ENCODE data around the gene WNK1. TPM values are rescaled to one million over a fixed set of nuclear protein-coding genes. Genes with fewer than 3 reads are reported as not detected.

Gene WNK1
- total RNA-seq, 1 donor from 2014 or later: 150 TPM

DNA sequence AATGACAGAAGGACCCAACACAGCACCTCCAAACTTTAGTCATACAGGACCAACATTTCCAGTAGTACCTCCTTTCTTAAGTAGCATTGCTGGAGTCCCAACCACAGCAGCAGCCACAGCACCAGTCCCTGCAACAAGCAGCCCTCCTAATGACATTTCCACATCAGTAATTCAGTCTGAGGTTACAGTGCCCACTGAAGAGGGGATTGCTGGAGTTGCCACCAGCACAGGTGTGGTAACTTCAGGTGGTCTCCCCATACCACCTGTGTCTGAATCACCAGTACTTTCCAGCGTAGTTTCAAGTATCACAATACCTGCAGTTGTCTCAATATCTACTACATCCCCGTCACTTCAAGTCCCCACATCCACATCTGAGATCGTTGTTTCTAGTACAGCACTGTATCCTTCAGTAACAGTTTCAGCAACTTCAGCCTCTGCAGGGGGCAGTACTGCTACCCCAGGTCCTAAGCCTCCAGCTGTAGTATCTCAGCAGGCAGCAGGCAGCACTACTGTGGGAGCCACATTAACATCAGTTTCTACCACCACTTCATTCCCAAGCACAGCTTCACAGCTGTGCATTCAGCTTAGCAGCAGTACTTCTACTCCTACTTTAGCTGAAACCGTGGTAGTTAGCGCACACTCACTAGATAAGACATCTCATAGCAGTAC, 132.5 kb downstream of the WNK1 start:
- Mint-ChIP-seq H3K27me3 (ENCODE audit: low read depth) (no peaks in the 10 kb centered on the region), H3K9me3 (no peaks in the 10 kb centered on the region), H3K4me1 (no peaks in the 10 kb centered on the region), H3K4me3 (no peak overlapping the region), H3K36me3 (peaks cover 49% of the 10 kb centered on the region), H3K27ac (no peak overlapping the region)
- TF ChIP-seq, protein P1, sequence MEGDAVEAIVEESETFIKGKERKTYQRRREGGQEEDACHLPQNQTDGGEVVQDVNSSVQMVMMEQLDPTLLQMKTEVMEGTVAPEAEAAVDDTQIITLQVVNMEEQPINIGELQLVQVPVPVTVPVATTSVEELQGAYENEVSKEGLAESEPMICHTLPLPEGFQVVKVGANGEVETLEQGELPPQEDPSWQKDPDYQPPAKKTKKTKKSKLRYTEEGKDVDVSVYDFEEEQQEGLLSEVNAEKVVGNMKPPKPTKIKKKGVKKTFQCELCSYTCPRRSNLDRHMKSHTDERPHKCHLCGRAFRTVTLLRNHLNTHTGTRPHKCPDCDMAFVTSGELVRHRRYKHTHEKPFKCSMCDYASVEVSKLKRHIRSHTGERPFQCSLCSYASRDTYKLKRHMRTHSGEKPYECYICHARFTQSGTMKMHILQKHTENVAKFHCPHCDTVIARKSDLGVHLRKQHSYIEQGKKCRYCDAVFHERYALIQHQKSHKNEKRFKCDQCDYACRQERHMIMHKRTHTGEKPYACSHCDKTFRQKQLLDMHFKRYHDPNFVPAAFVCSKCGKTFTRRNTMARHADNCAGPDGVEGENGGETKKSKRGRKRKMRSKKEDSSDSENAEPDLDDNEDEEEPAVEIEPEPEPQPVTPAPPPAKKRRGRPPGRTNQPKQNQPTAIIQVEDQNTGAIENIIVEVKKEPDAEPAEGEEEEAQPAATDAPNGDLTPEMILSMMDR (IDR thresholded peaks at IDR 0.05; ENCODE audit: unreplicated experiment): no peak
- DNase-seq (ENCODE audit: low spot score in 2 of 2, unreplicated experiment in 2 of 2): no peak

DNA sequence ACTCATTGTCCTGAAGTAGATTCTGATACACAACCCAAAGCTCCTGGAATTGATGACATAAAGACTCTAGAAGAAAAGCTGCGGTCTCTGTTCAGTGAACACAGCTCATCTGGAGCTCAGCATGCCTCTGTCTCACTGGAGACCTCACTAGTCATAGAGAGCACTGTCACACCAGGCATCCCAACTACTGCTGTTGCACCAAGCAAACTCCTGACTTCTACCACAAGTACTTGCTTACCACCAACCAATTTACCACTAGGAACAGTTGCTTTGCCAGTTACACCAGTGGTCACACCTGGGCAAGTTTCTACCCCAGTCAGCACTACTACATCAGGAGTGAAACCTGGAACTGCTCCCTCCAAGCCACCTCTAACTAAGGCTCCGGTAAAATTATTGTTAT, 133.3 kb downstream of the WNK1 start:
- DNase-seq (ENCODE audit: low spot score in 2 of 2, unreplicated experiment in 2 of 2): no peak
- TF ChIP-seq, protein P1 (IDR thresholded peaks at IDR 0.05; ENCODE audit: unreplicated experiment): no peak
- Mint-ChIP-seq H3K27me3 (ENCODE audit: low read depth) (no peaks in the 10 kb centered on the region), H3K4me3 (no peak overlapping the region), H3K36me3 (peaks cover 51% of the 10 kb centered on the region), H3K9me3 (no peaks in the 10 kb centered on the region), H3K4me1 (no peaks in the 10 kb centered on the region), H3K27ac (no peak overlapping the region)

DNA sequence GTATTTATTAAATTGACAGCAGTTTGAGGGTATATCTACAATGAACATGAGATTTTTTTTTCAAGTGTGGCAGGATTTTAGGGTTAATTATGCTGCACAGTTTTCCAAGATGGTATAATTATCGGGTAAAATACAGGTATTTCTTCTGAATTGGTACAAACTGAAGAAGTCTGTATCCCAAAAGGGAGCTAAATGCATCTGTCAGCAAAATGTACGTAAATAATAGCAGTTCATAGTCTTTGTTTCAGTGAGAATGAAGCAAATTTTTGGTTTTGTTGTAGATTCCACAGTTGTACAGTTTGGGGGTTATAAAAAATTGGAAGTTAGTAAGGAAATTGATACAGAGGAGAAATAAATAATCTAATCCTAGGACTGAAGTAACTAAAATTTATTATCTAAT, 133.8 kb downstream of the WNK1 start:
- Mint-ChIP-seq H3K27me3 (ENCODE audit: low read depth) (no peaks in the 10 kb centered on the region), H3K27ac (no peak overlapping the region), H3K4me1 (no peaks in the 10 kb centered on the region), H3K36me3 (peaks cover 52% of the 10 kb centered on the region), H3K4me3 (no peak overlapping the region), H3K9me3 (no peaks in the 10 kb centered on the region)
- TF ChIP-seq, protein P1 (IDR thresholded peaks at IDR 0.05; ENCODE audit: unreplicated experiment): no peak
- DNase-seq (ENCODE audit: low spot score in 2 of 2, unreplicated experiment in 2 of 2): no peak

DNA sequence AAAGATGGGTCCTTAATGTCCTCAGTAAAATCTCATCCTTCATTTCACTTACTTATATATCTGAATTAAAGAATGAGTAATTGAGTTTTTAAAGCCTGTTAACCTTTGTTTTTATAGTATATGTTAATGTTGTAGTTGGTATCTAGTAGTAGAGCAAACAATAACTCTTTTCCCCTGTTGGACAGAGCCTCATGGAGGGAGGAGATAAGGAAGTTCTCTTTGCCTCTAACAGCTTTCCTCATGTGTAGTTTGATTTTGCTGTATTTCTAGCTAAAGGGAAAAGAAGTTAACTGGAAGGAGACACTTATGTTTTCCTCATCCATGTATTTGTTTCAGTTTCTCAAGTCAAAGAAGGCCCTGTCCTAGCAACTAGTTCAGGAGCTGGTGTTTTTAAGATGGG, 141.8 kb downstream of the WNK1 start:
- H3K4me1 Mint-ChIP-seq: no peaks in the 10 kb centered on the region
- H3K27ac Mint-ChIP-seq: no peak overlapping the region
- peaks cover 32% of the 10 kb centered on the region for H3K36me3 Mint-ChIP-seq
- H3K9me3 Mint-ChIP-seq: no peaks in the 10 kb centered on the region
- TF ChIP-seq, protein P1 (IDR thresholded peaks at IDR 0.05; ENCODE audit: unreplicated experiment): no peak
- no peaks in the 10 kb centered on the region for H3K27me3 Mint-ChIP-seq (ENCODE audit: low read depth)
- no peak overlapping the region for H3K4me3 Mint-ChIP-seq
- no peak for DNase-seq (ENCODE audit: low spot score in 2 of 2, unreplicated experiment in 2 of 2)

DNA sequence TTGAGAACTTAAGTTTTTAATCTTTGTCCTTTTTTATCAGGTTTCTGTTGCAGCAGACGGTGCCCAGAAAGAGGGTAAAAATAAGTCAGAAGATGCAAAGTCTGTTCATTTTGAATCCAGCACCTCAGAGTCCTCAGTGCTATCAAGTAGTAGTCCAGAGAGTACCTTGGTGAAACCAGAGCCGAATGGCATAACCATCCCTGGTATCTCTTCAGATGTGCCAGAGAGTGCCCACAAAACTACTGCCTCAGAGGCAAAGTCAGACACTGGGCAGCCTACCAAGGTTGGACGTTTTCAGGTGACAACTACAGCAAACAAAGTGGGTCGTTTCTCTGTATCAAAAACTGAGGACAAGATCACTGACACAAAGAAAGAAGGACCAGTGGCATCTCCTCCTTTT, 143.7 kb downstream of the WNK1 start:
- TF ChIP-seq, protein P1 (IDR thresholded peaks at IDR 0.05; ENCODE audit: unreplicated experiment): no peak
- no peak overlapping the region for H3K27ac Mint-ChIP-seq
- H3K36me3 Mint-ChIP-seq: peaks cover 30% of the 10 kb centered on the region
- no peaks in the 10 kb centered on the region for H3K9me3 Mint-ChIP-seq
- H3K27me3 Mint-ChIP-seq (ENCODE audit: low read depth): no peaks in the 10 kb centered on the region
- no peak overlapping the region for H3K4me3 Mint-ChIP-seq
- no peaks in the 10 kb centered on the region for H3K4me1 Mint-ChIP-seq
- no peak for DNase-seq (ENCODE audit: low spot score in 2 of 2, unreplicated experiment in 2 of 2)

DNA sequence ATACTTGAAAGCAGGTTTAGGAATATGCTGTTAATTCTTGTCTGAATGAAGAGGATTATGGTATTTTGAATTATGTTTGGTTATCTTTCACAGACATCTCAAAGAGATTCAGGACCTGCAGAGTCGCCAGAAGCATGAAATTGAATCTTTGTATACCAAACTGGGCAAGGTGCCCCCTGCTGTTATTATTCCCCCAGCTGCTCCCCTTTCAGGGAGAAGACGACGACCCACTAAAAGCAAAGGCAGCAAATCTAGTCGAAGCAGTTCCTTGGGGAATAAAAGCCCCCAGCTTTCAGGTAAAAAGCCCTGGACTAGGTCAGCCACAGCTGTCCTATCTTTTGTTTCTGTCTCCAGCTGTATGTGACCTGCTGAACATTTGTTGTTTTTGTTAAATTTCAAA, 145.0 kb downstream of the WNK1 start:
- Mint-ChIP-seq H3K27me3 (ENCODE audit: low read depth) (no peaks in the 10 kb centered on the region), H3K4me3 (no peak overlapping the region), H3K27ac (peak overlapping the region; percentile 28), H3K4me1 (no peaks in the 10 kb centered on the region), H3K9me3 (no peaks in the 10 kb centered on the region), H3K36me3 (peaks cover 39% of the 10 kb centered on the region)
- TF ChIP-seq, protein P1 (IDR thresholded peaks at IDR 0.05; ENCODE audit: unreplicated experiment): no peak
- DNase-seq (ENCODE audit: low spot score in 2 of 2, unreplicated experiment in 2 of 2): no peak
